ENCODE results near the gene ALKAL2.

The ALKAL2 gene

DNA sequence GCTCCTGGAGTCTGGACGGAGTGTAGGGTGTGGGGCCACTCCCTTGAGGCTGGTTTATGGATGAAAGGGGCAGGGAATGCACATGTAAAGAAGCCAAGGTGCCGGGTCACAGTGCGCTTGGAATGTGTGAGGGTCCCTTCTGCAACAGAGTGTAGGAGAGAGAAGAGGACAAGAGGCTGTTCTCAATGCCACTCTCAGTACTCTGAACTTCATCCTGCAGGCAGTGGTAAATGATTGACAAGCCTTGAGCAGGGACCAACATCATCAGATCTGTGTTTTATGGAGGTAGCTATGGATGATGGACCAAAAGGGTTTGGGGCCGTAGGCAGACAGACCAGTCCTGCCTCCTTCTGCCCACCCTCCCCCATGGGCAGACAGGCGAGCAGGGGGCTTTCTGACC, 7.2 kb upstream of the ALKAL2 start:
- H3K4me3 ChIP-seq (ENCODE audit: severe bottlenecking), result no peak overlapping the region

DNA sequence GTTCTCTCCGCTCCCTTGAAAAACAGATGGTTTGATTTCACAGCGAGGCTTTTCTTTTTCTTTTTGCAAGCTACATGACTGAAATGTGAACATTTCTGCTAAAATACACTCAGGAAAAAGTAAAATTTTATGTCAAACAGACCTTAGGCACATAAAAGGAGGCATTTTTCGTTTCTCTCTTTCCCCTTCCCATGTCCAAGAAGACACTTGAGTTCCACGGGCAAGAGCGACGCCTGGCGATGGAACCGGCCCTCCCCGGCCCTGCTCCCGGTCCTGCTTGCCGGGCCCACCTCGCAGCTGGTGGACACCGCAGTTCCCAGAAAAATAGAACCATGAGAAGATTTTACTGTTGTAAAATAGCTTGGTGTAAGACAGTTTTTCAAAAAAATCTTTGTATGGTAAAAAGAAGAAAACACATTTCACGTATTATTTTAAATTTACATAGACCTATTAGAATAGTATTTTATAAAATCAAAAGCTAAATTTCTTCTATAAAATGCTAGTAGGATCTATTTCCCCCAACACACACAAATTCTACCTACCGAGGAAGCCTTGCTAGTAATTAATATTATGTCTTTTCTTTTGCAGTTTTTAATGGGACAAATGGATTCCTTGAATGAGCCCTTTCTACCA, 2.3 kb upstream of the ALKAL2 start:
- peaks cover 29% of the 10 kb centered on the region for H3K27me3 ChIP-seq (ENCODE audit: insufficient read depth, poor library complexity, severe bottlenecking)
- H3K36me3 ChIP-seq (ENCODE audit: low read depth), result no peaks in the 10 kb centered on the region
- peak overlapping the region; percentile 34 for H3K4me3 ChIP-seq (ENCODE audit: severe bottlenecking)
- H3K27ac ChIP-seq (ENCODE audit: poor library complexity, severe bottlenecking), result no peak overlapping the region
- H3K4me1 ChIP-seq (ENCODE audit: insufficient read depth, poor library complexity, severe bottlenecking), result peaks cover 6% of the 10 kb centered on the region
- H3K9me3 ChIP-seq (ENCODE audit: severe bottlenecking), result no peaks in the 10 kb centered on the region
- peak; percentile 79 for ATAC-seq (ENCODE audit: low read depth)
- TF ChIP-seq, protein P1, sequence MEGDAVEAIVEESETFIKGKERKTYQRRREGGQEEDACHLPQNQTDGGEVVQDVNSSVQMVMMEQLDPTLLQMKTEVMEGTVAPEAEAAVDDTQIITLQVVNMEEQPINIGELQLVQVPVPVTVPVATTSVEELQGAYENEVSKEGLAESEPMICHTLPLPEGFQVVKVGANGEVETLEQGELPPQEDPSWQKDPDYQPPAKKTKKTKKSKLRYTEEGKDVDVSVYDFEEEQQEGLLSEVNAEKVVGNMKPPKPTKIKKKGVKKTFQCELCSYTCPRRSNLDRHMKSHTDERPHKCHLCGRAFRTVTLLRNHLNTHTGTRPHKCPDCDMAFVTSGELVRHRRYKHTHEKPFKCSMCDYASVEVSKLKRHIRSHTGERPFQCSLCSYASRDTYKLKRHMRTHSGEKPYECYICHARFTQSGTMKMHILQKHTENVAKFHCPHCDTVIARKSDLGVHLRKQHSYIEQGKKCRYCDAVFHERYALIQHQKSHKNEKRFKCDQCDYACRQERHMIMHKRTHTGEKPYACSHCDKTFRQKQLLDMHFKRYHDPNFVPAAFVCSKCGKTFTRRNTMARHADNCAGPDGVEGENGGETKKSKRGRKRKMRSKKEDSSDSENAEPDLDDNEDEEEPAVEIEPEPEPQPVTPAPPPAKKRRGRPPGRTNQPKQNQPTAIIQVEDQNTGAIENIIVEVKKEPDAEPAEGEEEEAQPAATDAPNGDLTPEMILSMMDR (IDR thresholded peaks at IDR 0.05; ENCODE audit: poor library complexity, severe bottlenecking), result peak; percentile 87
- no peak for DNase-seq (ENCODE audit: low spot score)

More for the DNA sequence above, 7.2 kb upstream of the ALKAL2 start:
- TF ChIP-seq, protein P1 (IDR thresholded peaks at IDR 0.05; ENCODE audit: poor library complexity, severe bottlenecking), result no peak
- no peaks in the 10 kb centered on the region for H3K4me1 ChIP-seq (ENCODE audit: insufficient read depth, poor library complexity, severe bottlenecking)
- no peak overlapping the region for H3K27ac ChIP-seq (ENCODE audit: poor library complexity, severe bottlenecking)
- DNase-seq (ENCODE audit: low spot score) (no peak), ATAC-seq (ENCODE audit: low read depth) (no peak)
- no peaks in the 10 kb centered on the region for H3K36me3 ChIP-seq (ENCODE audit: low read depth)
- peaks cover 10% of the 10 kb centered on the region for H3K27me3 ChIP-seq (ENCODE audit: insufficient read depth, poor library complexity, severe bottlenecking)
- no peaks in the 10 kb centered on the region for H3K9me3 ChIP-seq (ENCODE audit: severe bottlenecking)

DNA sequence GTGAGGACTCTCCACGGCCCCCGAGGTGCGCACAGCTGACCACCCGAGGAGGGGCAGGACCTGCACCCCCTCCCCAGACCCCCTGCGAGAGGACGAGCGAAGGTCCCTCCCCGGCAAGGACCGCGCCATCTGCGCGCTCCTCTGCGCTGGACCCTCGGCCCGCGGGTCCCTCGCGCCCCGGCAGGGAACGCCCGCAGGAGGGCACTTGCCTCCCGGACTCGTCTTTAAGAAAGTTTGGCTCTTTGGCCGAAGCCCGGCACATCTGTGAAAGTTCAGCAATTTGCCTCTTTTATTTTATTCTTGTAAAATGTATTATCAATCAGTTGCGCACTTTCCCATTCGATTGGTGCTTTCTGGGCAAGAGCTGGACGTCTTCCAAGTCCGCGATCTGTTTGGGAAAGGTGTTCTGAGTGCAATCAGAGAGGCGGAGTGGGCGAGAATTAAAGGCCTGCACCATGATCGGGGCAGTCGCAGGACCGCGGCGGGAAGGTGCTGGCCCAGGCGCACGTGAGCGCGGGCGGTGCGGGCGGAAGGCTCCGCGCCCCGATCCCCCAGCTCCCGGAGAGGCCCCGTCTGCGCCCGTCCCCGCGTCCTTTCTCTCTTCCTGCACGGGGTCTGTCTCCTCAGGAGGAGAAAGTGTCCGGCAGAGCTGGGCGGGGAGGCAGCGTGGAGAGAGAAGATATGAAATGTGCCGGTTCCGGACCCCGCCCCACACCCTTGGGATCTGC, 1.6 kb upstream of the ALKAL2 start:
- H3K27me3 ChIP-seq (ENCODE audit: insufficient read depth, poor library complexity, severe bottlenecking), result peaks cover 29% of the 10 kb centered on the region
- no peak overlapping the region for H3K27ac ChIP-seq (ENCODE audit: poor library complexity, severe bottlenecking)
- peak; percentile 40 for ATAC-seq (ENCODE audit: low read depth)
- no peaks in the 10 kb centered on the region for H3K9me3 ChIP-seq (ENCODE audit: severe bottlenecking)
- H3K4me3 ChIP-seq (ENCODE audit: severe bottlenecking), result peak overlapping the region; percentile 34
- DNase-seq (ENCODE audit: low spot score), result no peak
- H3K36me3 ChIP-seq (ENCODE audit: low read depth), result no peaks in the 10 kb centered on the region
- H3K4me1 ChIP-seq (ENCODE audit: insufficient read depth, poor library complexity, severe bottlenecking), result peaks cover 6% of the 10 kb centered on the region
- TF ChIP-seq, protein P1 (IDR thresholded peaks at IDR 0.05; ENCODE audit: poor library complexity, severe bottlenecking), result no peak

DNA sequence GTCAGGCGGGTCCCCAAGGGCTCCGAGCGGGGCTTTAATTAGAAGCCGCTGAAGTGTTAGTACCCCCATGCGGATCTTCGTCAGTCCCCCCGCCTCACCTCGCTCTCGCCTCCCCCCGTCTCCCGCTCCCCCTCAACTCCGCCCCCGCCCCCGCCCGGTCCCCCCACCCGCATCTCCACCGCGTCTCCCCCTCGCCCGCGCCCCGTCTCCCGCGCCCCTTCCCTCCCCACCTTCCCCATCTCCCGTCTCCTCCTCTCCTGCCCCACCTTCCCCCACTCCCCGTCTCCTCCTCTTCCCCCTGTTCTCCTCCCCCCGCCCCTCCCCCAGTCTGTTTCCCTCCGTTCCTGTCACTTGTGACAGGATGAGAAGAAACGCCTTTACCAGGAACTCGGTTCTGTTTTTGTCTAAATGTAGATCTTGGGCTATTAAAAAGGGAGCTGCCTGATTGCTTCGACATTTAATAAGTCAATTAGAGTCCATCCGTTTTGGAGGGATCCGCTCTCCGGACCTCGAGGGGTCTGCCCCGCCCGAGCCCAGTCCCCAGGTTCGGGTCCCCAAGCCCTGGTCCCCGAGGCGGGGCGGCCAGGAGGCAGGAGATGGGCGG, 969 bp upstream of the ALKAL2 start:
- H3K4me1 ChIP-seq (ENCODE audit: insufficient read depth, poor library complexity, severe bottlenecking), result peaks cover 6% of the 10 kb centered on the region
- peaks cover 29% of the 10 kb centered on the region for H3K27me3 ChIP-seq (ENCODE audit: insufficient read depth, poor library complexity, severe bottlenecking)
- H3K27ac ChIP-seq (ENCODE audit: poor library complexity, severe bottlenecking), result no peak overlapping the region
- ATAC-seq (ENCODE audit: low read depth) (no peak), DNase-seq (ENCODE audit: low spot score) (no peak)
- peak overlapping the region; percentile 34 for H3K4me3 ChIP-seq (ENCODE audit: severe bottlenecking)
- H3K9me3 ChIP-seq (ENCODE audit: severe bottlenecking), result no peaks in the 10 kb centered on the region
- TF ChIP-seq, protein P1 (IDR thresholded peaks at IDR 0.05; ENCODE audit: poor library complexity, severe bottlenecking), result no peak
- H3K36me3 ChIP-seq (ENCODE audit: low read depth), result no peaks in the 10 kb centered on the region
